Measurements from ENCODE around the gene ATP5PD.

GRCh38 chr17:75011401-75012095, 35.2 kb downstream of the ATP5PD start:
- no peak for TF ChIP-seq CTCF (IDR thresholded peaks at IDR 0.05)
- no peak for TF ChIP-seq TCF7L2 (IDR thresholded peaks at IDR 0.05; ENCODE audit: low read depth, low read length)
- TF ChIP-seq SIN3A (IDR thresholded peaks at IDR 0.05; ENCODE audit: borderline replicate concordance, insufficient read depth, low read depth, low read length), result no peak
- no peak for TF ChIP-seq POLR2AphosphoS5 (IDR thresholded peaks at IDR 0.05; ENCODE audit: low read depth, low read length)

Measured in Panc1 (cell line).